Cardiac ventricle fibroblast (primary cell): ENCODE measurements around the gene C2orf81. TPM values are rescaled to one million over a fixed set of nuclear protein-coding genes. Genes with fewer than 3 reads are reported as not detected.

Experiments
- total RNA-seq: library from RNA; depleted of rRNA; stranded (reverse); fragments of >200 nt; gene quantifications from 2 replicates; pipeline ENCODE4 v1.2.3, GENCODE V29; 2015

The C2orf81 gene
- 1.6 and 4.9 TPM in 2 replicates for total RNA-seq

GRCh38 chr2:74421221-74421870 lies at the start of gene C2orf81, which contains the start of gene WDR54:
Gene C2orf81, minus strand, starts transcription at chr2:74421619. Its CDS starts 59 bp downstream, at chr2:74421560.
Gene WDR54, plus strand, starts transcription at chr2:74421730. Its CDS starts 424 bp downstream, at chr2:74422154.

GRCh38 chr2:74458132-74458937 lies 36.9 kb upstream of the C2orf81 start, which contains the start of gene WBP1:
Gene WBP1, plus strand, starts transcription at chr2:74458438. Its CDS starts 165 bp downstream, at chr2:74458603.

GRCh38 chr2:74454654-74455511 lies 33.5 kb upstream of the C2orf81 start, which contains the start of gene INO80B:
Gene INO80B, plus strand, starts transcription at chr2:74455087. Its CDS starts 30 bp downstream, at chr2:74455117.

GRCh38 chr2:74441690-74442482 lies 20.5 kb upstream of the C2orf81 start, which contains the start of gene RTKN:
Gene RTKN, minus strand, starts transcription at chr2:74441937. Its CDS starts 121 bp downstream, at chr2:74441816.

GRCh38 chr2:74379851-74380789 lies 41.3 kb downstream of the C2orf81 start, which contains the start of gene DCTN1:
Gene DCTN1, minus strand, starts transcription at chr2:74380311. Its CDS starts 274 bp downstream, at chr2:74380037.

Other genes starting within 250 kb of the C2orf81 start
- 75.7 and 95.5 TPM in 2 replicates for gene MOB1A, start 242.7 kb downstream of the C2orf81 start, total RNA-seq
- 59.9 and 60.3 TPM in 2 replicates for gene MTHFD2, start 223.0 kb downstream of the C2orf81 start, total RNA-seq
- gene SLC4A5, start 78.2 kb downstream of the C2orf81 start, total RNA-seq = 0.34 and 1.7 TPM in 2 replicates
- 83.1 and 101 TPM in 2 replicates for gene DCTN1, start 41.3 kb downstream of the C2orf81 start, total RNA-seq
- 19.8 and 20.9 TPM in 2 replicates for gene WDR54, start 111 bp upstream of the C2orf81 start, total RNA-seq
- 10.4 and 13.9 TPM in 2 replicates for gene RTKN, start 20.3 kb upstream of the C2orf81 start, total RNA-seq
- gene INO80B, start 33.5 kb upstream of the C2orf81 start, total RNA-seq = 16.6 and 18.4 TPM in 2 replicates
- gene WBP1, start 36.8 kb upstream of the C2orf81 start, total RNA-seq = 46.9 and 49.3 TPM in 2 replicates
- gene MOGS, start 43.8 kb upstream of the C2orf81 start, total RNA-seq = 41.9 and 45.2 TPM in 2 replicates
- gene MRPL53, start 51.1 kb upstream of the C2orf81 start, total RNA-seq = 17.1 and 46.9 TPM in 2 replicates
- gene CCDC142, start 61.4 kb upstream of the C2orf81 start, total RNA-seq = 7.0 and 15.5 TPM in 2 replicates
- gene TTC31, start 61.5 kb upstream of the C2orf81 start, total RNA-seq = 18.9 and 20.7 TPM in 2 replicates
- gene LBX2, start 78.0 kb upstream of the C2orf81 start, total RNA-seq = 3.2 TPM in 2 replicates
- 8.9 and 13.4 TPM in 2 replicates for gene PCGF1, start 86.1 kb upstream of the C2orf81 start, total RNA-seq
- not detected in 2 replicates for gene TLX2, start 92.8 kb upstream of the C2orf81 start, total RNA-seq
- gene DQX1, start 104.6 kb upstream of the C2orf81 start, total RNA-seq = not detected in 2 replicates
- 63.0 and 84.6 TPM in 2 replicates for gene AUP1, start 108.1 kb upstream of the C2orf81 start, total RNA-seq
- gene HTRA2, start 108.3 kb upstream of the C2orf81 start, total RNA-seq = 14.9 and 21.3 TPM in 2 replicates
- gene LOXL3, start 132.3 kb upstream of the C2orf81 start, total RNA-seq = 21.8 and 27.0 TPM in 2 replicates
- gene DOK1, start 133.1 kb upstream of the C2orf81 start, total RNA-seq = 28.5 and 32.5 TPM in 2 replicates
- 0.06 TPM in 1 of 2 replicates, not detected in the other for gene M1AP, start 226.7 kb upstream of the C2orf81 start, total RNA-seq
- 3.6 and 4.5 TPM in 2 replicates for gene SEMA4F, start 232.6 kb upstream of the C2orf81 start, total RNA-seq